ENCODE results near the gene MACROD1. TPM values are rescaled to one million over a fixed set of nuclear protein-coding genes. Genes with fewer than 3 reads are reported as not detected.

Gene MACROD1
- total and polyA plus RNA-seq, 10 of the 15 experiments (the other 5 are each of a cell fraction or from before 2014, with no cell fraction given), result 1.2 to 22.7 (median 11.3) TPM; not detected in 1

- intact Hi-C loops (cut with micrococcal nuclease; ENCODE audit: unreplicated experiment) (no loop called here), in situ Hi-C loops (cut with MboI) (no loop called here)
- no peak overlapping the region for H3K27ac ChIP-seq (ENCODE audit: control insufficient read depth, insufficient read depth)
- H4K20me1 ChIP-seq (ENCODE audit: control insufficient read depth, insufficient read depth), result no peaks in the 10 kb centered on the region
- H3K79me2 ChIP-seq (ENCODE audit: control insufficient read depth, insufficient read depth, low read length), result no peaks in the 10 kb centered on the region
- DNase-seq (ENCODE audit: low read depth, low spot score), result no peak
- SMC1A ChIA-PET (ENCODE audit: uncharacterized antibody, unreplicated experiment), result no interaction called here
- H3K9ac ChIP-seq (ENCODE audit: control insufficient read depth, insufficient read depth, low read length), result no peak overlapping the region
- H3K4me2 ChIP-seq (ENCODE audit: control insufficient read depth, insufficient read depth), result no peak overlapping the region
- no peaks in the 10 kb centered on the region for H3K36me3 ChIP-seq (ENCODE audit: control insufficient read depth in 2 of 2, insufficient read depth in 2 of 2, low read length in 1 of 2)
- no TSS peak for BruUV-seq (replicated peaks)
- 24% methylated on average over 7 of the region's 8 CpGs for WGBS (ENCODE audit: insufficient coverage, insufficient replicate concordance, low lambda C conversion rate, missing lambda C conversion rate)
- no peak for ATAC-seq
- peaks cover 0 to 4% of the 10 kb centered on the region in 2 experiments; a peak in 3 of 4 replicates for H3K27me3 ChIP-seq (replicated peaks in 1 of 2; ENCODE audit: control insufficient read depth in 2 of 2, insufficient read depth in 2 of 2, low read length in 1 of 2)
- H2AFZ ChIP-seq (ENCODE audit: control insufficient read depth, low read depth, low read length), result no peak overlapping the region
- CTCF ChIA-PET, result no interaction called here
- TF ChIP-seq IRF4 (IDR thresholded peaks at IDR 0.05; ENCODE audit: low read depth, low read length), result no peak
- TF ChIP-seq, protein P1, sequence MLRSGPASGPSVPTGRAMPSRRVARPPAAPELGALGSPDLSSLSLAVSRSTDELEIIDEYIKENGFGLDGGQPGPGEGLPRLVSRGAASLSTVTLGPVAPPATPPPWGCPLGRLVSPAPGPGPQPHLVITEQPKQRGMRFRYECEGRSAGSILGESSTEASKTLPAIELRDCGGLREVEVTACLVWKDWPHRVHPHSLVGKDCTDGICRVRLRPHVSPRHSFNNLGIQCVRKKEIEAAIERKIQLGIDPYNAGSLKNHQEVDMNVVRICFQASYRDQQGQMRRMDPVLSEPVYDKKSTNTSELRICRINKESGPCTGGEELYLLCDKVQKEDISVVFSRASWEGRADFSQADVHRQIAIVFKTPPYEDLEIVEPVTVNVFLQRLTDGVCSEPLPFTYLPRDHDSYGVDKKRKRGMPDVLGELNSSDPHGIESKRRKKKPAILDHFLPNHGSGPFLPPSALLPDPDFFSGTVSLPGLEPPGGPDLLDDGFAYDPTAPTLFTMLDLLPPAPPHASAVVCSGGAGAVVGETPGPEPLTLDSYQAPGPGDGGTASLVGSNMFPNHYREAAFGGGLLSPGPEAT (IDR thresholded peaks at IDR 0.05; ENCODE audit: low read depth), result no peak
- no peak for TF ChIP-seq ZBTB11 (CRISPR knock-in tag; IDR thresholded peaks at IDR 0.05)
- no peak for TF ChIP-seq HDAC2 (IDR thresholded peaks at IDR 0.05)
- TF ChIP-seq MEF2A (IDR thresholded peaks at IDR 0.05; ENCODE audit: insufficient read depth, low read depth, low read length), result no peak
- TF ChIP-seq SIX5 (IDR thresholded peaks at IDR 0.05; ENCODE audit: low read depth, low read length, severe bottlenecking), result no peak
- no peak for TF ChIP-seq ZNF592 (IDR thresholded peaks at IDR 0.05)
- TF ChIP-seq GABPA (IDR thresholded peaks at IDR 0.05; ENCODE audit: low read depth), result no peak
- TF ChIP-seq HDGF (IDR thresholded peaks at IDR 0.05), result no peak
- no peak for TF ChIP-seq IKZF1 (conservative IDR thresholded peaks at IDR 0.05)
- no peak for TF ChIP-seq RBBP5 (conservative IDR thresholded peaks at IDR 0.05)
- no peak for TF ChIP-seq TCF3 (IDR thresholded peaks at IDR 0.05; ENCODE audit: borderline replicate concordance, insufficient read depth, low read depth, low read length)
- TF ChIP-seq LARP7 (IDR thresholded peaks at IDR 0.05), result no peak
- TF ChIP-seq ZNF207 (IDR thresholded peaks at IDR 0.05; ENCODE audit: borderline replicate concordance), result no peak
- POLR2A ChIA-PET, result no interaction called here
- H3K4me1 ChIP-seq (ENCODE audit: control insufficient read depth, insufficient read depth, low read length), result no peaks in the 10 kb centered on the region
- no peaks in the 10 kb centered on the region for H3K9me3 ChIP-seq (replicated peaks; ENCODE audit: control insufficient read depth, insufficient read depth, low read length)
- RAD21 ChIA-PET (ENCODE audit: unreplicated experiment), result interaction anchor here (0.7 kb wide), 1 partner anchor 1101 kb away, joined by 4 read pairs; no protein-coding TSS in a partner anchor
- FAIRE-seq, result no peak
- H3K4me3 ChIP-seq, result no peak overlapping the region
Measured at GRCh38 chr11:64029773-64030172, 136.1 kb downstream of the MACROD1 start.

All from GM12878 (cell line).